Upper lobe of left lung (tissue), 4 donors: ENCODE data around the gene FCRL5.

Experiments used
- POLR2A ChIP-seq, 4 donors: fragments of 450-650 bp; IDR thresholded peaks; one replicate each; pipeline ENCODE4 v1.5.1; 2016 to 2017; ENCODE audit warnings: antibody characterized with exemption in 4 of 4, mild to moderate bottlenecking in 2 of 4
- TF ChIP-seq, protein P1 (sequence below), 6 experiments: fragments of 450-650 bp in 4 of 6; fragments of 200-600 bp in 2 of 6; sonication (generic) in 2 of 6; IDR thresholded peaks; one replicate each; pipeline ENCODE4 v1.5.1; 2016 to 2019; ENCODE audit warnings: antibody characterized with exemption in 6 of 6

DNA sequence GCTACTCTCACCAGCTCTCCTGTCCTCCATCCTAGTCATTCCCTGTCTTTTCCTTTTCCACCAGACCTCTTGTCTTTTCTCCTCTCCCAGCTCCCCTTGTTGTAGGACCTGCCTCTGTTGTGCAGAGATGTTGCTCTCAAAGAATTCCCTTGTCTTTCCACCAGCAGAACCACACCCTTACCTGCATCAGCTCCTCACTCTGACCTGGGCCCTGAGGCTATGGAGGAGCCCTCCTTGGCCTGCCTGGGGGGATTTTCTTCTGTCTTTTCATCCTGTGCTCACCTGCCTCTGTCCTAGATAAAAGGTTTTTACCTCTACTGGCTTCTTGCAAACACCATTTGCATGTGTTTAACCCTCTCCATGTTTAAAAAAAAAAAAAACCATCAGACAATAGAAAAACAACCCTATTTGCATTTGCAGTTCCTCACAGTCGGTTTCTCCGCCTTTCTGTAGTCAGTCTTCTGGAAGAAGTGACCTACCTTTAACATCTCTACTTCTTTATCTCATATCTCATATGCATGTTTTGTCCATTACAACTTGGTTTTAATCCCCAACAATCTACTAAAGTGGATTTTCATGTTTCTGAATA, 12.1 kb downstream of the FCRL5 start:
- no peak for TF ChIP-seq POLR2A (IDR thresholded peaks at IDR 0.05)
- TF ChIP-seq, protein P1, sequence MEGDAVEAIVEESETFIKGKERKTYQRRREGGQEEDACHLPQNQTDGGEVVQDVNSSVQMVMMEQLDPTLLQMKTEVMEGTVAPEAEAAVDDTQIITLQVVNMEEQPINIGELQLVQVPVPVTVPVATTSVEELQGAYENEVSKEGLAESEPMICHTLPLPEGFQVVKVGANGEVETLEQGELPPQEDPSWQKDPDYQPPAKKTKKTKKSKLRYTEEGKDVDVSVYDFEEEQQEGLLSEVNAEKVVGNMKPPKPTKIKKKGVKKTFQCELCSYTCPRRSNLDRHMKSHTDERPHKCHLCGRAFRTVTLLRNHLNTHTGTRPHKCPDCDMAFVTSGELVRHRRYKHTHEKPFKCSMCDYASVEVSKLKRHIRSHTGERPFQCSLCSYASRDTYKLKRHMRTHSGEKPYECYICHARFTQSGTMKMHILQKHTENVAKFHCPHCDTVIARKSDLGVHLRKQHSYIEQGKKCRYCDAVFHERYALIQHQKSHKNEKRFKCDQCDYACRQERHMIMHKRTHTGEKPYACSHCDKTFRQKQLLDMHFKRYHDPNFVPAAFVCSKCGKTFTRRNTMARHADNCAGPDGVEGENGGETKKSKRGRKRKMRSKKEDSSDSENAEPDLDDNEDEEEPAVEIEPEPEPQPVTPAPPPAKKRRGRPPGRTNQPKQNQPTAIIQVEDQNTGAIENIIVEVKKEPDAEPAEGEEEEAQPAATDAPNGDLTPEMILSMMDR (IDR thresholded peaks at IDR 0.05) = no peak
